GM19395 (cell line): ENCODE measurements around the gene FGF12.
A peak's percentile ranks its signal among the peaks of the same experiment; 100 is the strongest.

Experiments
- ATAC-seq: cut with Tn5 transposase; IDR thresholded peaks from one replicate; pipeline ENCODE4 v1.9.1; 2021; ENCODE audit warnings: mild to moderate bottlenecking, moderate library complexity; ENCODE audit not compliant: unreplicated experiment

The FGF12 gene

GRCh38 chr3:192514081-192514753 lies 213.1 kb downstream of the FGF12 start:
- no peak for ATAC-seq

DNA sequence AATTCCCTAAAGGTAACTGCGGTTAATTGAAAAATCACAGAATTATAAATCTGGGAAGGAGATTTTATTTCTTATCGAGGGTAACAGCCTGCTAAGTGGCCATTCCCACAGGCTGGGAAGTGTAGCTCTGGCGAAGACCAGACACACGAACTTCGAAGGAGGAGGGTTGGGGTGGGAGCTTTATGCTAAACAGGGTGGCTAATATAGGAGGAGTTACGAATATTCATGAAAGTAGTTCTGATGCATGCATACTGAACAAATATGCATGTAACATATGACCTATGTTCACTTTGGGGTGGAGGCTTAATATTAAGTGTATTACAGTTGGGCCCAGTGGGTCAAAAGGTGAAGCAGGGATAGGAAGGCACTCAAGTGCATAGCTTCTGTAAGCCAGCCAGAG lies 221.6 kb downstream of the FGF12 start:
- no peak for ATAC-seq

GRCh38 chr3:192501401-192501800 lies 225.9 kb downstream of the FGF12 start:
- no peak for ATAC-seq

GRCh38 chr3:192496905-192497587 lies 230.3 kb downstream of the FGF12 start:
- ATAC-seq: no peak

DNA sequence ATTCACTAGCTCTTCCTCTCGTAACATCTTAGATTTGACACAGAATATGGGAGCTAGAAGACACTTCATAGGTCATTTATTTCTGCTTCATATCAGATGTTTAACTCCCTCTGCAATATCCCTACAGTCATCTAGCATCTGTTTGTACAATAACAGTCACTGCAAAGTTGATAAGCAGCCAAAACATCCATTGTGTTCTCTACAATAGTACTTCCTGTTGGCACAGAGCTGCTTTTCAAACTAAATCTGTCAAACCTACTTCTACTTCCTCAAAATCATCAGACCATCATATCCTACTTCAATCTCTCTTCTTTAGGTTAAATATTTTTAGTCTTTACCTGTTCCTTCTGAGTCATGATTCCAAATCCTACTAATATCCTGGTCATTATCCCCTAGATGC lies 233.2 kb downstream of the FGF12 start:
- peak; percentile 84 for ATAC-seq

- no peak for ATAC-seq
Observed at GRCh38 chr3:192490720-192491119, 236.6 kb downstream of the FGF12 start.

GRCh38 chr3:192489579-192489978 lies 237.8 kb downstream of the FGF12 start:
- ATAC-seq: no peak

DNA sequence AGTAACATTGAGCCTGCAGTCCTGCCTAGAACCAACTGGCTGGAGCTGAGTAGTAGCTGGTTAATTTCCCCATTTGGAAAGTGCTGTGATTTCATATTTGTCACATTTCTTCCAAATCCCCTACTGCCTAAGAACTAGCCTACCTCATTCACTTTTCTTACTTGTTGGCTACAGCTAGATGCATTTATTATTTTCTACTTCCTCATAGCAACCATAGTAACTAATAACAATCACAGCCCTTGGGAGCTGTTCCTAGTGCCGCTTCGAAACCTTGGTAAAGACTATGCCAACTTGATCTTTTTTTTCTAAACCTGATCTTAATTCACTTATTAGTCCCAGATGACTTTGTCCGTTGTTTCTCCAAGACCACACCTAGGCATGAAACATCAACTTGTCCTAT lies 240.3 kb downstream of the FGF12 start:
- no peak for ATAC-seq

DNA sequence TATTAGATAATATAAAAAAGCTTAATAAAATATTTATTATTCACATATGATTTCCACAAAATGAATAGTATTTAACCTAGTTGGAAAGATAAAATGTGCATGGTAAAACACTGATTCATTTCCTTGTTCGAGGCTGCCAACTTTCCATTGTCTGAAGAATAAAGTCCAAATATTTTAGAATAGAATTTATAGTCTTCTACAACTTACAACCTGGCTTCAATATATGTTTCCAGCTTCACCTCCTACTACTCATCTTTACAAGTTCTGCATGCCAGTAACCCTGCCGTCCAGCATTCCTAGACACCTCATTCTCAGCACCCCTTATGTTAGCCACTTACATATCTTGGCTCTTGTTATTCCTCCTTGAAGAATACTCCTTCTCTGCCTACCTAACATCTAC lies 244.5 kb downstream of the FGF12 start:
- ATAC-seq: no peak

DNA sequence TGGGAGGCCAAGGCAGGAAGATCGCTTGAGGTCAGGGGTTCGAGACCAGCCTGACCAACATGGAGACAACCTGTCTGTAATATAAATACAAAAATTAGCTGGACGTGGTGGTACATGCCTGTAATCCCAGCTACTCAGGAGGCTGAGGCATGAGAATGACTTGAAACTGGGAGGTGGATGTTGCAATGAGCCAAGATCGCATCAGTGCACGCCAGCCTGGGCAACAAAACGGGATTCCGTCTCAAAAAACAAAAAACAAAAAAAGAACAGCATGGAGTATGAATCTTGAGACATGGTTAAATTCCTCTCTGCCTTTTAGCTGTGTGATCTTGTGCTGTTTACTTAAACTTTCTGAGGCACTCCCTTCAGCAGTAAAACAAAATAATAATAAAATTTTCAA lies 244.9 kb downstream of the FGF12 start:
- no peak for ATAC-seq

- ATAC-seq: no peak
Observed at GRCh38 chr3:192481638-192482037, 245.7 kb downstream of the FGF12 start.

DNA sequence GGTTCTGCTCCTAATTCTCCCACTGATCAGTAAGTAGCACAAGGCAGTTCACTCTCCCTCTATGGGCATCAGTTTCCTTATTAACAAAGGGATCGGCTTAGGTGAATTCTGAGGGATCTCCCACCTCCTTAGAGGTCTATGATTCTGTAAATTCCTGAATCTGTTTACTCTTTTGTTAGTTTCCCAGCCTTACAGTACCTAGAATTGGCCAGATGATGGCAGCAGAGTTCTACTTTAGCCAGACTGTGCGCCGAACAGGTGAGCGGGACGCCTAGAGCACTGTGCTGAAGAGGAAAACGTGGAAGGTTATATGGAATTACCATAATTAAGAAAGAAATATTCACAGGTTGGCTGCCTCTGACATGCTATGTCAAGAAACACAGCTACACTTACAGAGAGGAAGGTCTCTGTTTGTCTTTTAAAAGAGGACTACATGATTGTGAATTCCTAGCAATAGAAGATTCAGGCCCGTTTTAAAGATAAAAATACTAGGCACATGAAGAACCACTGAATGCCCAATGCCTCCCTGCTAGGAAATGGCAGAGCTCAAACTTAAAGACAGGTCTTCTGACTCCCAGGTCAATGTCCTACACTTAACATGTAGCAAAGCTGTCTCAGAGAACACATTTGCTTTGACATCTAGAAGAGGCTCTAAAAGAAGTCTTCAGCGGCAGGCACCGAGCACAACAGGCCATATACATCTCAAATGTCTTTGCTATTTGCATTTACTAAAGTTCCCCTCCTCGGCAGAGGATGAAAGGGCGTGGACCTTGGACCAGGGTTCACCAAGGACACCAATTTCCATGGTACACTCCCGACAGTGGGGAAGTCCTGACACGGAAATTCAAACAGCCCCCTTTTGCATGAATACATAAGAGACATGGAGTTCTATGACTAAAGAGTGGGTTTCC lies 259.9 kb downstream of the FGF12 start:
- ATAC-seq: peak; percentile 93

DNA sequence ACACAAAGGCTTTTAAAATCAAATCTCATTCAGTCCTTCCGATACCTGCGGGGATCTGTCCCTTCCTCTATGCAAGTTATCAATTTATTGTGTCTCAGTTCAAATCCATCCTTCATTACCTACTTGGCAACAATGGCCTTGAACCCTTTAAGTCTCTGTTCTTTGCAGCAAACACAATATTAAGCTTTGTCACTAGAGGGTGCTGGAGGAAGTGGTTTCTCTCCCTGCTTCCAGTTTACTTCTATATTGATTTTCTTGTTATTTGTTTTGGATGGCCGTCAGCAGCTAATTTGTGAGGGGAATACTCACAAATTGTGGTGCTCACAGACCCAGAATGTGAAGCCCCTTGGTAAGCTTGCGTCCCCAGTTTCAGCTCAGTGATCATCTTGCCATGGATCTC lies 278.3 kb downstream of the FGF12 start:
- ATAC-seq: no peak

GRCh38 chr3:192445770-192446644 lies 281.3 kb downstream of the FGF12 start:
- ATAC-seq: no peak

GRCh38 chr3:192444791-192445106 lies 282.6 kb downstream of the FGF12 start:
- ATAC-seq: no peak

DNA sequence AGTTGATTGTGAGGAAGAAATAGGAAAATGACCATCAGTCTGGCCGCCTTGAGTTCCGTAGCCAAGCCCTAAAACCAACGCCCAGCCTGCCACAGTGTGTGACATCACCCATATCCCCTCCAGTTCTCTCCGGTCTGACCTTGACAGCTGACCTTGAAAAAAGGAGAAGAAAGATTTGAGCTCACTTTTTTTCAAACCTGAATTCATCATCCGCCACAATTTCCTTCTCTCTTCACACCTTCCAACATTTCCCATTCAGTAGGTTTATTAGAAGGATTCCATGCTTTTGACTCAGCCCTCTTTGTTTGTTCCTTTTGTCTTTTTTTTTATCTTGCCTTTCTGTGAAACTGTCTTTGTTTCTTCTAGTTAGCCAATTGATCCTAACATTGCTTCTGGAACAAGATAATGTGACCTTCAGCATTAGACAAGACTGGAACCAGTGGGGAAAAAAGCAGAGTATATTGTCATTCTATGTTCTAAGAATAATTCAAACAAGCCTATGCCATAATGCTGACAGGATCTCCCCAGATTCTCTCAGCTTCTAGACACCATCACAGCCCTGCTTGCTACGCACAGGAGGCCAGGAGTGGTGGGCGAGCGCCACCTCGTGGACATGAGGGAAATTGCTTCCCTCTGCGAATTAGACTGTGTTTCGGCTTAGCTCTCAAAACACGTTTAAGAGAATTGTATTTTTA lies 283.1 kb downstream of the FGF12 start:
- peak; percentile 97 for ATAC-seq

GRCh38 chr3:192435241-192435640 lies 292.1 kb downstream of the FGF12 start:
- no peak for ATAC-seq

DNA sequence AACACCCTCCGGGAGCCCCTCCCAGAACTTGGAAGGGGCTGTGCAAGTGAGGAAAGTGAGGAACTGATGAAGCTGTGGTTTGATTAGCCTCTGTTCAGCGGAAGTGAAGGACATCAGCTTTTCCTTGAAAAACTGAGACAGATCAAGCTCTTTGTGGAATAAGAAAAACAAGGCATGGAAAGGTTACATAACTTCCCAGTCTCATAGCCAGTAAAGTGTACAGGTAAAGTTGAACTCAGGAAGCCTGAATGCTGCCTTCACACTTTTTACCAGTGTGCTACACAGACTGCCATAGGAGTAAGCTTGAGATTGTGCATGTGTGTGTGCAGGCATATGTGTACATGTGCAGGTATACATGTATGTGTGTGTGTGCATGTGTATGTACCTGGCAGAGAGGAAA lies 293.2 kb downstream of the FGF12 start:
- no peak for ATAC-seq

- ATAC-seq: no peak
Observed at GRCh38 chr3:192433704-192434103, 293.6 kb downstream of the FGF12 start.

DNA sequence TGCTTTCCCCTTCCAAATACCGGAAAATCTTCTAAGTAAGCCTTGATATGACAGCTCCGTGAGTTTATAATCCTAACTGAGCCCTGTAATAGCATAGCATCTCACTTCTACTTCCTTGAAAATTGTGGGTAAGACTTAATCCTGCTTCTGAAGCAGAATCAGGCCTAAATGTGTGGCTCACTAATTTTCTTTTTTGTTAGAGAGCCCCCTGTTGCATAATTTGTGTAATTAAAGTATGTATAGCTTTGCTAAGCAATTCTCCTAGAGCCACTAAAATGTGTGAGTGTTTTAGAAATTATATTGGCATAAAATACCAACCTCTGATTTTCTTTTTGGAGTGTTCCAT lies 304.4 kb downstream of the FGF12 start:
- ATAC-seq: no peak
